ENCODE results near the gene PTPRG. TPM values are rescaled to one million over a fixed set of nuclear protein-coding genes. Genes with fewer than 3 reads are reported as not detected.

Gene PTPRG
- total and polyA plus RNA-seq, 2 of the 13 experiments (the other 11 are each of a cell fraction or from before 2014, with no cell fraction given): 8.0 to 25.3 TPM

- ChIA-PET POLR2A (no interaction called here), CTCF (ENCODE audit: low intra/inter-chr PET ratio, low total read pairs) (no interaction called here)
- Histone ChIP-seq H3K27me3 (ENCODE audit: control insufficient read depth in 1 of 2, insufficient read depth in 2 of 2, low read length in 2 of 2) (no peaks in the 10 kb centered on the region), H2AFZ (ENCODE audit: low read length) (no peak overlapping the region), H3K4me2 (ENCODE audit: low read depth, low read length) (no peak overlapping the region), H3K27ac (ENCODE audit: extremely low read length, insufficient read depth, low read length) (no peak overlapping the region), H3K79me2 (ENCODE audit: insufficient read depth, low read length) (no peaks in the 10 kb centered on the region), H4K20me1 (ENCODE audit: insufficient read depth, low read length) (no peaks in the 10 kb centered on the region), H3K4me1 (ENCODE audit: insufficient read depth, low read length) (no peaks in the 10 kb centered on the region), H3K9me3 (ENCODE audit: low read length) (no peaks in the 10 kb centered on the region), H3K36me3 (replicated peaks in 1 of 2; ENCODE audit: control insufficient read depth in 1 of 2, insufficient read depth in 2 of 2, low read length in 2 of 2) (peaks cover 1 to 6% of the 10 kb centered on the region in 2 experiments; a peak in 3 of 5 replicates), H3K9ac (ENCODE audit: insufficient read depth, low read depth, low read length) (no peak overlapping the region), H3K4me3 (replicated peaks in 1 of 3; ENCODE audit: insufficient read depth in 1 of 3, low read depth in 2 of 3, low read length in 3 of 3) (no peak overlapping the region)
- in situ Hi-C loops (cut with HindIII; ENCODE audit: extremely low pct_ligation_motif_present, low pct_unique_long_range_greater_than_20kb): no loop called here
- ATAC-seq (no peak), FAIRE-seq (no peak), DNase-seq (ENCODE audit: low spot score) (no peak)
- intact Hi-C loops (cut with micrococcal nuclease; ENCODE audit: unreplicated experiment): no loop called here
- BruUV-seq (replicated peaks): no TSS peak
- WGBS (ENCODE audit: low lambda C conversion rate): 95% methylated on average over 1 of the region's 1 CpG
- no peak for TF ChIP-seq HDAC2 (CRISPR knock-in tag; IDR thresholded peaks at IDR 0.05)
- no peak for TF ChIP-seq CBFB (CRISPR knock-in tag; IDR thresholded peaks at IDR 0.05)
- TF ChIP-seq, protein P1, sequence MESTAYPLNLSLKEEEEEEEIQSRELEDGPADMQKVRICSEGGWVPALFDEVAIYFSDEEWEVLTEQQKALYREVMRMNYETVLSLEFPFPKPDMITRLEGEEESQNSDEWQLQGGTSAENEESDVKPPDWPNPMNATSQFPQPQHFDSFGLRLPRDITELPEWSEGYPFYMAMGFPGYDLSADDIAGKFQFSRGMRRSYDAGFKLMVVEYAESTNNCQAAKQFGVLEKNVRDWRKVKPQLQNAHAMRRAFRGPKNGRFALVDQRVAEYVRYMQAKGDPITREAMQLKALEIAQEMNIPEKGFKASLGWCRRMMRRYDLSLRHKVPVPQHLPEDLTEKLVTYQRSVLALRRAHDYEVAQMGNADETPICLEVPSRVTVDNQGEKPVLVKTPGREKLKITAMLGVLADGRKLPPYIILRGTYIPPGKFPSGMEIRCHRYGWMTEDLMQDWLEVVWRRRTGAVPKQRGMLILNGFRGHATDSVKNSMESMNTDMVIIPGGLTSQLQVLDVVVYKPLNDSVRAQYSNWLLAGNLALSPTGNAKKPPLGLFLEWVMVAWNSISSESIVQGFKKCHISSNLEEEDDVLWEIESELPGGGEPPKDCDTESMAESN (CRISPR knock-in tag; conservative IDR thresholded peaks at IDR 0.05): no peak
- no peak for TF ChIP-seq ZNF609 (CRISPR knock-in tag; IDR thresholded peaks at IDR 0.05; ENCODE audit: borderline replicate concordance)
- no peak for TF ChIP-seq PHF8 (CRISPR knock-in tag; IDR thresholded peaks at IDR 0.05)
- no peak for TF ChIP-seq ZNF660 (CRISPR knock-in tag; IDR thresholded peaks at IDR 0.05; ENCODE audit: borderline replicate concordance, low read depth)
- TF ChIP-seq TBX2 (CRISPR knock-in tag; IDR thresholded peaks at IDR 0.05; ENCODE audit: borderline replicate concordance): no peak
- no peak for TF ChIP-seq ZNF296 (CRISPR knock-in tag; conservative IDR thresholded peaks at IDR 0.05)
- TF ChIP-seq, protein P2, sequence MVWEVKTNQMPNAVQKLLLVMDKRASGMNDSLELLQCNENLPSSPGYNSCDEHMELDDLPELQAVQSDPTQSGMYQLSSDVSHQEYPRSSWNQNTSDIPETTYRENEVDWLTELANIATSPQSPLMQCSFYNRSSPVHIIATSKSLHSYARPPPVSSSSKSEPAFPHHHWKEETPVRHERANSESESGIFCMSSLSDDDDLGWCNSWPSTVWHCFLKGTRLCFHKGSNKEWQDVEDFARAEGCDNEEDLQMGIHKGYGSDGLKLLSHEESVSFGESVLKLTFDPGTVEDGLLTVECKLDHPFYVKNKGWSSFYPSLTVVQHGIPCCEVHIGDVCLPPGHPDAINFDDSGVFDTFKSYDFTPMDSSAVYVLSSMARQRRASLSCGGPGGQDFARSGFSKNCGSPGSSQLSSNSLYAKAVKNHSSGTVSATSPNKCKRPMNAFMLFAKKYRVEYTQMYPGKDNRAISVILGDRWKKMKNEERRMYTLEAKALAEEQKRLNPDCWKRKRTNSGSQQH (CRISPR knock-in tag; IDR thresholded peaks at IDR 0.05; ENCODE audit: low read depth): no peak
- no peak for TF ChIP-seq ELF1 (CRISPR knock-in tag; IDR thresholded peaks at IDR 0.05)
- TF ChIP-seq PAF1 (CRISPR knock-in tag; IDR thresholded peaks at IDR 0.05): no peak
- no peak for TF ChIP-seq ZNF430 (CRISPR knock-in tag; IDR thresholded peaks at IDR 0.05)
- TF ChIP-seq KDM4B (CRISPR knock-in tag; IDR thresholded peaks at IDR 0.05): no peak
- no peak for TF ChIP-seq MAFK (conservative IDR thresholded peaks at IDR 0.05 in 1 of 2, IDR thresholded peaks at IDR 0.05 in 1 of 2; ENCODE audit: low read length in 2 of 2)
- no peak for TF ChIP-seq ZFP91 (CRISPR knock-in tag; IDR thresholded peaks at IDR 0.05; ENCODE audit: borderline replicate concordance)
These were observed 687.5 kb downstream of the PTPRG start for GRCh38 chr3:62248734-62249483.

All from HepG2 (cell line).